IMR-90 (cell line): ENCODE measurements around the gene PLA2G4C. TPM values are rescaled to one million over a fixed set of nuclear protein-coding genes. Genes with fewer than 3 reads are reported as not detected.

ENCODE experiments used
- ATAC-seq: fragments of 200-7000 bp; cut with Tn5 transposase; 2 replicates; pipeline ENCODE4 v1.9.1; 2020; ENCODE audit warnings: low read depth, mild to moderate bottlenecking, moderate library complexity
- BruUV-seq: library from RNA; stranded (reverse); fragments of 400-500 nt; replicated peaks from 2 replicates; lab custom pipeline; 2021; lab: Mats Ljungman, UMichigan
- CTCF ChIA-PET: fragments of 300-600 bp; formaldehyde crosslinking; extraction: SDS; loops from one replicate; lab custom pipeline; 2021; ENCODE audit warnings: antibody characterized with exemption; lab: Yijun Ruan, JAX
- POLR2A ChIA-PET: fragments of 300-600 bp; sonication (Branson Sonifier 250); formaldehyde crosslinking; loops from one replicate; lab custom pipeline; 2022; ENCODE audit warnings: antibody characterized with exemption; ENCODE audit not compliant: unreplicated experiment; lab: Charles Lee
- DNase-seq: peaks from one replicate; pipeline ENCODE4 v3.0.0; 2013
- H2AFZ ChIP-seq: replicated peaks from 2 replicates; pipeline ENCODE3; 2013; ENCODE audit warnings: low read length, mild to moderate bottlenecking; ENCODE audit not compliant: poor library complexity
- H2AK5ac ChIP-seq: 2 replicates; pipeline ENCODE4 v1.6.1; 2013; ENCODE audit warnings: low read depth, low read length, inconsistent platforms
- H2AK9ac ChIP-seq: replicated peaks from 2 replicates; pipeline ENCODE3; 2013; ENCODE audit warnings: mild to moderate bottlenecking, low read depth, low read length, moderate library complexity; ENCODE audit not compliant: poor library complexity
- H2BK120ac ChIP-seq: 2 replicates; pipeline ENCODE4 v1.6.1; 2013; ENCODE audit warnings: low read depth, low read length, inconsistent platforms
- H2BK15ac ChIP-seq: 3 replicates; pipeline ENCODE4 v1.6.1; 2013; ENCODE audit warnings: low read depth, low read length, inconsistent platforms
- H2BK20ac ChIP-seq: 2 replicates; pipeline ENCODE4 v1.6.1; 2013; ENCODE audit warnings: low read depth, mild to moderate bottlenecking, inconsistent platforms, low read length, moderate library complexity
- H2BK5ac ChIP-seq: 2 replicates; pipeline ENCODE4 v1.6.1; 2013; ENCODE audit warnings: mild to moderate bottlenecking, low read depth, low read length, inconsistent platforms; ENCODE audit not compliant: poor library complexity, severe bottlenecking
- H3K14ac ChIP-seq: replicated peaks from 2 replicates; pipeline ENCODE4 v1.6.1; 2013; ENCODE audit warnings: low read depth, low read length, inconsistent platforms
- H3K18ac ChIP-seq: 2 replicates; pipeline ENCODE4 v1.6.1; 2013; ENCODE audit warnings: low read depth, low read length, control low read depth
- H3K23ac ChIP-seq: 2 replicates; pipeline ENCODE4 v1.6.1; 2013; ENCODE audit warnings: low read depth, low read length, inconsistent platforms
- H3K27ac ChIP-seq: 2 replicates; pipeline ENCODE4 v1.5.1; 2013; ENCODE audit warnings: mild to moderate bottlenecking, control low read depth, low read length; ENCODE audit not compliant: insufficient read depth
- H3K27me3 ChIP-seq: 2 replicates; pipeline ENCODE4 v1.6.1; 2013; ENCODE audit warnings: low read length; ENCODE audit not compliant: control insufficient read depth, insufficient read depth
- H3K36me3 ChIP-seq: 2 replicates; pipeline ENCODE4 v1.6.1; 2013; ENCODE audit warnings: low read length, mixed read lengths; ENCODE audit not compliant: control insufficient read depth, insufficient read depth
- H3K4ac ChIP-seq: 2 replicates; pipeline ENCODE4 v1.6.1; 2013; ENCODE audit warnings: low read depth, low read length, inconsistent platforms
- H3K4me1 ChIP-seq: 2 replicates; pipeline ENCODE4 v1.6.1; 2013; ENCODE audit warnings: low read length, mixed read lengths; ENCODE audit not compliant: control insufficient read depth, insufficient read depth
- H3K4me2 ChIP-seq: 2 replicates; pipeline ENCODE4 v1.6.1; 2013; ENCODE audit warnings: low read depth, mild to moderate bottlenecking, control low read depth, low read length, moderate library complexity
- H3K4me3 ChIP-seq: 2 replicates; pipeline ENCODE4 v1.5.1; 2013; ENCODE audit warnings: low read depth, mild to moderate bottlenecking, control low read depth, low read length, moderate library complexity; ENCODE audit not compliant: insufficient read depth
- H3K56ac ChIP-seq: 2 replicates; pipeline ENCODE4 v1.6.1; 2013; ENCODE audit warnings: low read length, inconsistent platforms; ENCODE audit not compliant: insufficient read depth; ENCODE audit errors: extremely low read depth
- H3K79me1 ChIP-seq, 2 experiments: 2 replicates each; pipeline ENCODE4 v1.6.1; 2013; ENCODE audit warnings: low read length in 2 of 2, inconsistent platforms in 1 of 2, low read depth in 1 of 2
- H3K9ac ChIP-seq: 2 replicates; pipeline ENCODE4 v1.6.1; 2013; ENCODE audit warnings: low read depth, low read length, control low read depth
- H3K9me1 ChIP-seq: 2 replicates; pipeline ENCODE4 v1.6.1; 2013; ENCODE audit warnings: low read length, inconsistent platforms; ENCODE audit not compliant: insufficient read depth
- H3K9me3 ChIP-seq: 2 replicates; pipeline ENCODE4 v1.6.1; 2013; ENCODE audit warnings: low read length; ENCODE audit not compliant: control insufficient read depth, insufficient read depth
- H4K20me1 ChIP-seq: 2 replicates; pipeline ENCODE4 v1.6.1; 2013; ENCODE audit warnings: low read length, inconsistent platforms; ENCODE audit not compliant: insufficient read depth
- H4K5ac ChIP-seq: 2 replicates; pipeline ENCODE4 v1.6.1; 2013; ENCODE audit warnings: mild to moderate bottlenecking, low read depth, low read length, control low read depth
- H4K8ac ChIP-seq, 2 experiments: 2 replicates each; pipeline ENCODE4 v1.6.1; 2013; ENCODE audit warnings: low read depth in 2 of 2, low read length in 2 of 2, control low read depth in 1 of 2, inconsistent platforms in 1 of 2
- H4K91ac ChIP-seq: 2 replicates; pipeline ENCODE4 v1.6.1; 2013; ENCODE audit warnings: low read depth, low read length, inconsistent platforms; ENCODE audit not compliant: insufficient read depth
- BHLHE40 ChIP-seq: fragments of 150-350 bp; IDR thresholded peaks from 2 replicates; pipeline ENCODE4 v1.6.1; 2016; ENCODE audit warnings: mild to moderate bottlenecking, low read depth, low read length
- RCOR1 ChIP-seq: IDR thresholded peaks from 2 replicates; pipeline ENCODE4 v1.6.1; 2012; ENCODE audit warnings: mild to moderate bottlenecking, low read length, improper control_type of control experiment; ENCODE audit not compliant: insufficient replicate concordance
- RFX5 ChIP-seq: IDR thresholded peaks from 2 replicates; pipeline ENCODE4 v1.8.0; 2012; ENCODE audit warnings: low read depth, mild to moderate bottlenecking, low read length, moderate library complexity
- WGBS, 2 experiments: methylation state at CpG; one replicate each; pipeline versions ENCODE4 v1.1.5 to v1.1.7; 2013; ENCODE audit warnings: missing lambda C conversion rate in 2 of 2; ENCODE audit not compliant: insufficient read length in 1 of 2; ENCODE audit errors: extremely low coverage in 2 of 2; 5-methylcytosine and 5-hydroxymethylcytosine counted together
- dilution Hi-C: fragments of 300-500 bp; cut with HindIII; formaldehyde crosslinking; loops from one replicate; pipeline ENCODE4 v1.14.3; 2018; ENCODE audit warnings: low sequenced_read_pairs; ENCODE audit not compliant: unreplicated experiment
- in situ Hi-C: fragments of 300-500 bp; cut with MboI; formaldehyde crosslinking; loops from 3 replicates; pipeline ENCODE4 v1.14.3; 2019; ENCODE audit warnings: low sequenced_read_pairs, inconsistent platforms, mixed read lengths
- intact Hi-C: fragments of 100-400 bp; cut with micrococcal nuclease; formaldehyde crosslinking; loops from 2 replicates; pipeline ENCODE4 v1.10.0; 2022
- polyA plus RNA-seq, 3 experiments: library from polyadenylated mRNA; depleted of rRNA; stranded (reverse); fragments of >200 nt; gene quantifications; 2 replicates each; pipeline ENCODE4 v1.2.3, GENCODE V29; 2012; ENCODE audit warnings: low replicate concordance in 1 of 3
- total RNA-seq: library from RNA; depleted of rRNA; stranded (reverse); fragments of >200 nt; gene quantifications from 2 replicates; pipeline ENCODE4 v1.2.3, GENCODE V29; 2012

PLA2G4C gene
- total and polyA plus RNA-seq, 2 of the 4 experiments (the other 2 are of a cell fraction), result 4.3 to 5.7 TPM

- H3K27me3 ChIP-seq, result no peaks in the 10 kb centered on the region
- no peak overlapping the region for H2BK5ac ChIP-seq
- no peak for DNase-seq
- H3K56ac ChIP-seq, result no peak overlapping the region
- H2BK120ac ChIP-seq, result no peak overlapping the region
- no peak overlapping the region for H4K8ac ChIP-seq
- H3K9me1 ChIP-seq, result no peaks in the 10 kb centered on the region
- intact Hi-C loops (no loop called here), dilution Hi-C loops (no loop called here), in situ Hi-C loops (no loop called here)
- CTCF ChIA-PET, result no interaction called here
- H4K5ac ChIP-seq, result no peak overlapping the region
- no peaks in the 10 kb centered on the region for H3K9me3 ChIP-seq
- no peak overlapping the region for H3K4me3 ChIP-seq
- H2BK15ac ChIP-seq, result no peak overlapping the region
- H2BK20ac ChIP-seq, result no peak overlapping the region
- POLR2A ChIA-PET, result no interaction called here
- no peak overlapping the region for H3K9ac ChIP-seq
- H3K4me2 ChIP-seq, result no peak overlapping the region
- no peaks in the 10 kb centered on the region; the same call in none of the 2 replicates for H4K20me1 ChIP-seq
- no peak for ATAC-seq
- H2AK9ac ChIP-seq, result no peak overlapping the region
- no peak overlapping the region for H4K91ac ChIP-seq
- H3K18ac ChIP-seq, result no peak overlapping the region
- H3K27ac ChIP-seq, result no peak overlapping the region
- no peaks in the 10 kb centered on the region for H3K4me1 ChIP-seq
- BruUV-seq, result no TSS peak
- WGBS, 2 experiments, result 88% methylated on average over 18 of the region's 26 CpGs; no CpG with 5 or more reads in 1 of the 2 experiments
- H3K14ac ChIP-seq, result no peak overlapping the region
- TF ChIP-seq RCOR1 (no peak), BHLHE40 (no peak), RFX5 (no peak)
- H3K36me3 ChIP-seq, result peaks cover 9% of the 10 kb centered on the region
- no peak overlapping the region for H3K23ac ChIP-seq
- H3K4ac ChIP-seq, result no peak overlapping the region
- H2AK5ac ChIP-seq, result no peak overlapping the region
- H2AFZ ChIP-seq, result no peak overlapping the region
- no peaks in the 10 kb centered on the region for H3K79me1 ChIP-seq
Observed at GRCh38 chr19:48137411-48137810, 26.8 kb upstream of the PLA2G4C start.
